ENCODE results near the gene TSKU. TPM values are rescaled to one million over a fixed set of nuclear protein-coding genes. Genes with fewer than 3 reads are reported as not detected.
A peak's percentile ranks its signal among the peaks of the same experiment; 100 is the strongest.

TSKU gene
- total RNA-seq, 3 donors from 2014 or later: 51.1 to 360 (median 65.1) TPM

- no peaks in the 10 kb centered on the region for H3K9me3 ChIP-seq
- H3K4me1 ChIP-seq: no peaks in the 10 kb centered on the region
- peak overlapping the region in 1 of 2 donors; percentile 75 for H3K27ac ChIP-seq
- no peak for DNase-seq (ENCODE audit: low spot score in 2 of 2)
- intact Hi-C loops (cut with DNase I; ENCODE audit: low total_unique reads): no loop called here
- TF ChIP-seq POLR2AphosphoS5 (IDR thresholded peaks at IDR 0.05): no peak
- TF ChIP-seq CTCF (IDR thresholded peaks at IDR 0.05): no peak
- H3K27me3 ChIP-seq: no peaks in the 10 kb centered on the region
- H3K36me3 ChIP-seq: no peaks in the 10 kb centered on the region
- H3K4me3 ChIP-seq: no peak overlapping the region
Observed at GRCh38 chr11:76753449-76753848, 29.7 kb upstream of the TSKU start.

- H3K27me3 ChIP-seq: no peaks in the 10 kb centered on the region
- TF ChIP-seq POLR2A (IDR thresholded peaks at IDR 0.05) (no peak), CTCF (IDR thresholded peaks at IDR 0.05) (no peak), POLR2AphosphoS5 (IDR thresholded peaks at IDR 0.05) (no peak)
- no peak for DNase-seq (ENCODE audit: low spot score in 2 of 2)
- no peak overlapping the region for H3K27ac ChIP-seq
- H3K4me3 ChIP-seq: no peak overlapping the region
- H3K9me3 ChIP-seq: no peaks in the 10 kb centered on the region
- intact Hi-C loops (cut with DNase I; ENCODE audit: low total_unique reads): no loop called here
- no peaks in the 10 kb centered on the region for H3K4me1 ChIP-seq
- no peaks in the 10 kb centered on the region for H3K36me3 ChIP-seq
Observed at GRCh38 chr11:76753950-76754349, 29.2 kb upstream of the TSKU start.

GRCh38 chr11:76756341-76756741 is 26.8 kb upstream of the TSKU start:
- H3K9me3 ChIP-seq: no peaks in the 10 kb centered on the region
- no peaks in the 10 kb centered on the region for H3K4me1 ChIP-seq
- H3K27me3 ChIP-seq: no peaks in the 10 kb centered on the region
- intact Hi-C loops (cut with DNase I; ENCODE audit: low total_unique reads): no loop called here
- no peak for TF ChIP-seq POLR2A (IDR thresholded peaks at IDR 0.05)
- TF ChIP-seq POLR2AphosphoS5 (IDR thresholded peaks at IDR 0.05): no peak
- no peak for TF ChIP-seq CTCF (IDR thresholded peaks at IDR 0.05)
- no peak for DNase-seq (ENCODE audit: low spot score in 2 of 2)
- H3K36me3 ChIP-seq: no peaks in the 10 kb centered on the region
- no peak overlapping the region for H3K4me3 ChIP-seq
- no peak overlapping the region for H3K27ac ChIP-seq

GRCh38 chr11:76758311-76758710 is 24.8 kb upstream of the TSKU start:
- Histone ChIP-seq H3K36me3 (no peaks in the 10 kb centered on the region), H3K4me3 (no peak overlapping the region), H3K9me3 (no peaks in the 10 kb centered on the region), H3K27ac (no peak overlapping the region), H3K4me1 (peaks cover 0 to 3% of the 10 kb centered on the region in 2 donors), H3K27me3 (no peaks in the 10 kb centered on the region)
- TF ChIP-seq POLR2AphosphoS5 (IDR thresholded peaks at IDR 0.05) (no peak), CTCF (IDR thresholded peaks at IDR 0.05) (no peak), POLR2A (IDR thresholded peaks at IDR 0.05) (no peak)
- DNase-seq (ENCODE audit: low spot score in 2 of 2): no peak
- intact Hi-C loops (cut with DNase I; ENCODE audit: low total_unique reads): no loop called here

GRCh38 chr11:76759092-76759491 is 24.1 kb upstream of the TSKU start:
- H3K4me1 ChIP-seq: peaks cover 0 to 10% of the 10 kb centered on the region in 2 donors
- intact Hi-C loops (cut with DNase I; ENCODE audit: low total_unique reads): no loop called here
- H3K9me3 ChIP-seq: no peaks in the 10 kb centered on the region
- no peaks in the 10 kb centered on the region for H3K36me3 ChIP-seq
- DNase-seq (ENCODE audit: low spot score in 2 of 2): no peak
- no peaks in the 10 kb centered on the region for H3K27me3 ChIP-seq
- no peak overlapping the region for H3K27ac ChIP-seq
- H3K4me3 ChIP-seq: no peak overlapping the region
- TF ChIP-seq POLR2A (IDR thresholded peaks at IDR 0.05) (no peak), CTCF (IDR thresholded peaks at IDR 0.05) (no peak), POLR2AphosphoS5 (IDR thresholded peaks at IDR 0.05) (no peak)
